GDM1 (cell line): ENCODE data around the gene TRABD.
"Not testable (repeated sequence)": the region's sequence is repeated elsewhere in the genome, so short reads cannot be mapped to it uniquely, and the experiment has no call there.

ENCODE experiments used
- DNase-seq: peaks from one replicate; lab custom pipeline; 2025; lab: John Stamatoyannopoulos, UW

The TRABD gene

DNA sequence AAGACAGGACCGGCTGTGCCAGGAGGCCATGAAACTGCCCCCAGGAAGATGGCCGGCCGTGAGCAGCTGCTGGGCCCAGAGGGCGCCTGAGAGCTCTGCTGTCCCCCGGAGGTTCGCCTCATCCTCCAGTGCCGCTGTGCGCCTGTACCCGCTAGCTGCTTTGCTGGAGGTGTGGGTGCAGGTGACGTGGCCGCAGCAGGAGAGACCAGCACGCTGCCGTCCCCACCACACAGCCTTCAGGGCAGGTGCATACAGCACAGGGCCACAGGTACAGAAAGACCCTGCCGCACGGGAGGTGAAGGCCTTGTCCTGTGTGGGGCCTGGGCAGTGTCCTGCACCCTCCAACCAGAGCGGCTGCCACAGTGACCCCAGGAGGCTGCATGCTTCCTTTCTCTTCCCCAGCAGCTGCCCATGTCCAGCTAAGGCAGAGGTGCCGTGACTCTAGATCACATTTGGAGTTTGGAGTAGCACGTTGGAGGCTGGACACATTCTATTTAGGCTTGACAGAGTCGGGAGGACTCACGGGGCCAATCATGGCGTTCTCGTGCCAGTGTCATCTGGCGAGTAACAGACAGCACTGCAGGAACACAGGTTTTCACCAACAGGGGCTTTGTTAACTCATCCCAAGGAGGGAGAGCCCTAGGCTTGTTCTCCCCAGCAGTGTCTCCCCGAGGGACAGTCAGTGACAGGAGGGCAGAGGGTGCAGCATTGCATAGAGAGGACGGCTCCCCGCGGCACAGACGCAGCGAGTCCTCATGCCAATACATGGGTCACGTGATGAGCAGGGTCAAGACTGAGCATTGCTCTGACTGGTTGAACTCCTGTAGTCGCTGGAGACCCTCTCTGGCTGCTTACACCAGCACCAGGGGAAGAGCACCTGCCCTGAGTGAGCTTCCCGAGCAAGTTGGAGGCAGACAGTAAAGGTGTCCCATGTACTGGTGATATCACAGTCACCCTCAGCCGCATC is 33.9 kb upstream of the TRABD start:
- DNase-seq = no peak

DNA sequence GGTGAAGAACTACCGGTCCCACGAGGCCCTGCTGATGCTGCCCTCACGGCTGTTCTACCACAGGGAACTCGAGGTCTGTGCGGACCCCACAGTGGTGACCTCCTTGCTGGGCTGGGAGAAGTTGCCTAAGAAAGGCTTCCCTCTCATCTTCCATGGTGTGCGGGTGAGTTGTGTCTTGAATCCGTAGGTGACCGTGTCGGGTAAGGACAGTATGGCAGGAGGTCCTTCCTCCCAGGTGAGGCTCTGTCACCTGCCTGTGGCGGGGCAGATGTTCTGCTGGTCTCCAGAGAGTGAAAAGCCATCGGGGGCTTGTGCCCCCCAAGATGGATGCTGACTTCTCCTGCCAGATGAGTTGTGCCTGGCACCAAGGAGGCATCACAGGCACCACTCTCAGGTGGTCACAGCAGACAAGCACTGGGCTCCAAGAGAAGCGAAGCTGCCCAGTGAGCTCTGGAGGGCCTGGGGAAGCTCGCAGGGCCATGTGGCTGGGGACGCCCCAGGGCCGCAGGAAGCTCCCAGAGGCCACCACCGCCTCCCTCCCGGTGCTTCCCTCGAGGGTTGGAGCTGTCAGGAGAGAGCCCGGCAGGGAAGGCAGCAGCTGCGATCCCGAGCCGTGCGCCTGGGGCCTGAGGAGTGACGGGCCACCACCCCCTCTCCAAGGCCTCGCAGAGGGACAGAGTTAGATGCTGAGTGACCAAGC is 32.5 kb upstream of the TRABD start:
- no peak for DNase-seq

DNA sequence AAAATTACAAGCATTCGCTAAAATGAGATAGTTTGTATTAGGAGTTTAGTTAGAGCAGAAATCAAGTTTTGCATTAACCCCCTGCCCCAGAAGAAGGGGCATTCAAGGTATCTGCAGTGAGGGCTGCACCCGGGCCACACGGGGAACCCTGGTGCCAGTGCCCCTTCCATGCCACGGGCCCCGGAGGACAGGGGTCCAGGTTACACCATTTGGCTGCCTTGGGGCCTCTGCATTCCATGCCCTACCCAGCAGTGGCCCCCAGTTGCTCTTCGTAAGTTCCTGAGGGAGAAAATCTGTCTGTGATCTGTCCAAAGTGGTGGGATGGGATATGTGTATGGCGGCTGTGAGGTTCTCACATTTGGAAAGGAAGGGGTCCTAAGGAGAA is 32.0 kb upstream of the TRABD start:
- no peak for DNase-seq

DNA sequence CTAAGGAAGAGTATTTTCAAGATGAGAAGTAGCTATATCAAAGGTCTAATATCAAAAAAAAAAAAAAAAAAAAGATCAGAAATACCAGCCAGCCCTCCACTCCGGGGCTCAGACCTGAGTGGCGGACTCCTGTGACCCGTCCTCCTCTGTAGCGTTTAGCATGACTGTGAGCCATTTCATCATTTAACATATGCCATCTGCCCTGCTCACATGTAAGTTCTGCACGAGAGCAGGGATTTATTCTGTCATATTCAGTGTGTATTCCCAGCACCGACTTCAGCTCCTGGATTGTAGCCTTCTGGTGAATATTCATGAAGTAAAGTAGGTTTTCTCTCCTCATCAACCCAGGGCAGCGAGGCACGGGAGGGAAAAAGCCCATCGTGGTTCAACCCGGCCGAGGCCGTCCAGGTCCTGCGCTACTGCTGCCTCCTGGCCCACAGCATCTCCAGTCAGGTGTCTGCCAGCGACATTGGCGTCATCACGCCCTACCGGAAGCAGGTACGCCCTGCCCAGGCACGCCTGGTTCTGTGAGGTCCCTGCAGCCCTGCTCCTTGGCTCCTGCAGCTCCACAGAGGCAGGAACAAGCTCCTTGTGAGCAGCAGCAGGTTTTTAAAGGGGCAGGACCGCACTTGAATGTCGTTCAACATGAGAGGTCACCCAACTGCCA is 27.9 kb upstream of the TRABD start:
- no peak for DNase-seq

DNA sequence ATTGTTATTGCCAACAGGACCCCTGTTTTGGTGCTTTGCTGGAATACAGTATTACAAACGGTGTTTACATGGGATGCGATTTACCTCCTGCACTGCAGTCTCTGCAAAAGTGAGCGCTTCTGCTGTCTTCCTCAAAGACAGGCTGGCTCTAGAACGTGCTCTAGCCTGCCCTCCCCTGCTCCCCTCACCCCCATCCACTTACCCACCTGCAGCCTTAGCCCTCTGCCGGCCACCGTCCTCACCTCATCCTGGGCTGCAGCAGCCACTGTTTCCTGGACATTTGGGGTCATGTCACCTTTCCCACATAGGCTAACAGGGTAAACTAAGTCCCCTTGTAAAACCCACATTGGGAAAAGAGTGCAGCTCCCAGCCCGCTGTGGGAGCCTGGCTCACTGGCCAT is 24.8 kb upstream of the TRABD start:
- DNase-seq = no peak

DNA sequence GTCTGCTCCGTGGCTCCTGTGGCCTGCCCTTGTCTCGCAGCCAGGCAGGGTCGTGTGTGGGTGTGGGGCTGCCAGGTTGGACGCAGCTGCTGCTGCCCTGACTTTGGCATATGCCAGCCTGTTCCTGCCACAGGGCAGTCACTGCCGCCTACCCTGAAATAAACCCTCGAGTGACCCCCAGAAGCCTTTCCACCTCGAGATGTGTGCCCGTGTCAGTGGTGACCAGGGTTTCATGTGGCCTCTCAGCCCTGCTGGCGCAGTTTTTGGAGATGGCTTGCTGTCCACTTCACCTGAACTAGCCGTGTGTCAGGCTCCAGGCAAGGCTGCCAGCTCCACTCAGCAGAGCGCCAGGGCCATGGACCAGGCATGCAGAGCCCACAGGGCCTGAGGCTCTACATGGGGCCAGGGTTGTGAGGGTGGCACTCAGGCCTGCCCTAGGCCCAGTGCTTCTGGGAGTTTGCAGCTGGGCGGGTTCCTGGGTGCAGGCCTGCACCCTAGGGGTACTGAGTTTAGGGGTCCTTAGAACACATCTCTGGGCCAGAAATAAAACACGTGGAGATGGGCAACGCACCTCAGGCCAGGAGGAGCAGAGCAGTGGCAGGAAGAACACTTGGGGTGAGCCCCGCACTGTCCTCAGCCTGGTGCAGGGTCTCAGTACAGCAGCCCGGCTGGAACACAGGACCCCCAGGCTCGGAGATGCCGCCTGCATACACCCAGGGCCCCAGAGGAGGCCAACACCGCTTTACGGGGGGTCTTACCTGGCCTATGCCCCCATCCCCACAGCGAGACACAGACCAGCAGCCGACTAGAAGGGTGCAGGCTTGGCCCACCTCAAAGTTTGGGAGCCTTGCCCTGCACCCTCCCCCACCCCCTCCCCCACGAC is 24.0 kb upstream of the TRABD start:
- no peak for DNase-seq

DNA sequence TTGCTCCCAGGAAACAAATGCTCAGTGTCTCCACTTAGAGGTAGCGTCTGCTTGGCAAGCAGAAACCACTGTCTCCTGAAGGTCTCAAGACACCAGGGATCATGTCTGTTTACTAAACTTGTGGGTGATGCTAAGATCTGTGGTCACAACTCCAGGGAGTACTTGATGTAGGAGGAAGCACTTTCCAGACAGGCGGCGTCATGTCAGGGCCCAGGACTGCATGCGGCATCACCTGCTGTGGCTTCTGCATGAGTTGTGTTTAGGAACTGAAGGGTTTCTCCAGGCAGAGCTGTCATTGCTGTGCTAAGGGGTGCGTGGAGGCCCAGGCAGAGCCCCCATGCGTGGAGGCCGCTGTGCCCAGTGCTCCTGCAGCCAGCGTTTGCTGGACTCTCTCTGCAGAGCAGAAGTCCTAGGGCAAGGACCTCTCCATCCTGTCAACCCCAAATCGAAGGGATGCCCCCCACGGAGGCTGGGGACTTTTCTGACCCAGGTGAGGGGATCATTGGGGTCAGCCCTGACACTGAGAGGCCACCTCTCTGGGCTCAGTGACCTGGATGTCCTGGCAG is 23.2 kb upstream of the TRABD start:
- DNase-seq = no peak

DNA sequence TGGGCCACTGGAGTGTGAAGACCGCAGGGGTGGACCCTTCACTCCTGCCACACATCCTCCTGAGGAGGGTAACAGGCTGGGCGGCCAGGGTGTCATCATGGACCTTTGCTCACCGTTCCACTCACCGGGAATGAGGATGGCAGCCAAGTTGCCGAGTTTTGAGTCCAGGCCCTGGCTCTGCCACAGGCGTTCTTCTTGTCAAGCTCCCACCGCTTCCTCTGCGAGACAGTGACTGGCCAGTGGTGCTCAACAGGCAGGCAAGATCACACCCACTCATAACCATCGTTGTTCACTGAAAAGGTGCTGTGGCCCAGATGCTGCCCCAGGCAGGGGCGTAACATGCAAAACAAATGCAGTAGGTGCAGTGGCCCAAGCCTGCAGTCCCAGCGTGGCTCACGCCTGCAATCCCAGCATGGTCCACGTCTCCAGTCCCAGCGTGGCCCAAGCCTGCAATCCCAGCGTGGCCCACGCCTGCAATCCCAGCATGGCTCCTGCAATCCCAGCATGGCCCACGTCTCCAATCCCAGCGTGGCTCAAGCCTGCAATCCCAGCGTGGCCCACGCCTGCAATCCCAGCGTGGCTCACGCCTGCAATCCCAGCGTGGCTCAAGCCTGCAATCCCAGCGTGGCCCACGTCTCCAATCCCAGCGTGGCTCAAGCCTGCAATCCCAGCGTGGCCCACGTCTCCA is 20.1 kb upstream of the TRABD start:
- DNase-seq = no peak

DNA sequence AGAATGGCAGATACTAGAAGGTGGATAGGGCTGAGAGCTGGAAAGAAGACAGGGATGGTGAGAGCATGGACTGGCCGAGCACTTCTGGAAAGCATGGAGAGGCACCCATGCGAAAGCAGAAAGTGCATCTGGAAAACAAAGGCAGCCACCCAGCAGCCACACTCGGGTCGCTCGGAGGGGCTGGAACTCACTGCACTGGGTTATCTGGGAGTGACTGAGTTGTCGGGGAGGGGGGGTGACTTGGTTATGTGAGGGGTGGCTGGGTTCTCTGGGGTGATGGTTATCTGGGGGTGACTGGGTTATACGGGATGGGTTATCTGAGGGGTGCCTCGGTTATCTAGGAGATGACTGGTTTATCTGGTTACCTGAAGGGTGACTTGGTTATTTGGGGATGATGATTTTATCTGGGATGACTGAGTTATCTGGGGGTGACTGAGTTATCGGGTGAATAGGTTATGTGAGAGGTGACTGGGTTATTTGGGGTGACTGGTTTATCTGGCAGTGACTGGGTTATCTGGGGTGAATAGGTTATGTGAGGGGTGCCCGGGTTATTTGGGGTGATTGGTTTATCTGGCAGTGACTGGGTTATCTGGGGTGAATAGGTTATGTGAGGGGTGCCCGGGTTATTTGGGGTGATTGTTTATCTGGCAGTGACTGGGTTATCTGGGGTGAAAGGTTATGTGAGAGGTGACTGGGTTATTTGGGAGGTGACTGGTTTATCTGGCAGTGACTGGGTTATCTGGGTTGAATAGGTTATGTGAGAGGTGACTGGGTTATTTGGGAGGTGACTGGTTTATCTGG is 17.8 kb upstream of the TRABD start:
- DNase-seq = no peak

DNA sequence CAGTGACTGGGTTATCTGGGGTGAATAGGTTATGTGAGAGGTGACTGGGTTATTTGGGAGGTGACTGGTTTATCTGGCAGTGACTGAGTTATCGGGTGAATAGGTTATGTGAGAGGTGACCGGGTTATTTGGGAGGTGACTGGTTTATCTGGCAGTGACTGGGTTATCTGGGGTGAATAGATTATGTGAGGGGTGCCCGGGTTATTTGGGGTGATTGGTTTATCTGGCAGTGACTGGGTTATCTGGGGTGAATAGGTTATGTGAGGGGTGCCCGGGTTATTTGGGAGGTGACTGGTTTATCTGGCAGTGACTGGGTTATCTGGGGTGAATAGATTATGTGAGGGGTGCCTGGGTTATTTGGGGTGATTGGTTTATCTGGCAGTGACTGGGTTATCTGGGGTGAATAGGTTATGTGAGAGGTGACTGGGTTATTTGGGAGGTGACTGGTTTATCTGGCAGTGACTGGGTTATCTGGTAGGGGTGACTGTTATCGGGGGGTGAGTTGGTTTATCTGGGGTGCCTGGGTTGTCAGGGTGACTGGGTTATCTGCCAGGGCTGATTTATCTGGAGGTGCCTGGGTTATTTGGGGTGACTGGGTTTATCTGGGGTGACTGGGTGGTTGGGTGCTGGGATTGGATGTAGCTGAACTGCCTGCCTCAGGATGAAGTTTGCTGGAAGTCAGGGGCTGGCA is 17.1 kb upstream of the TRABD start:
- not testable (repeated sequence) for DNase-seq

DNA sequence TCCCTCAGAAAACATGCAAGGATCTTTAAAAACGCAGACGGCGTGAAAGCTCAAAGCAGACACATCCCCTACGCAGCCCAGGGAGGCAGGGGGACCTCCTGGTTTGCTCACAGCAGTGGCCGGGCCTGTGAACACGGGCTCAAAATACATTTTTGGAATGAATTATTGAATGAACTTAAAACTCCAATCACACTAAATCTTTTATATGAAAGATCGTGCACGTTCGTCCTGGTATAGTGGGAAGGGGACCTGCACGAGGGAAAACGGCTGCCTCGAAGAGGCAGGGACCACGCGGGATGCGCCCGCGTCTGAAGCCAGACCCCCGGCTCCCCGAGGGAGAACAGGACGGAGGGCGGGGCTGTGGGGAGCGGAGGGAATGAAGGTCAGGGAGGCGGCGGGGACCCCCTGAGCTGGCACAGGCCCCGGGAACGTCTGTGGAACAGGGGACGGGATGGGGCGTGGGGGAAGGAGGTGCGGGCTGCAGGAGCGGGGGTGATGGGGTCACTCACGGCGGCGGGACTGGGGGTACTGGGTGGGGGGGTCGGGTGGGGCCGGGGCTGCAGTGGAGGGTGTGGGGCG is 16.4 kb upstream of the TRABD start:
- DNase-seq = no peak

DNA sequence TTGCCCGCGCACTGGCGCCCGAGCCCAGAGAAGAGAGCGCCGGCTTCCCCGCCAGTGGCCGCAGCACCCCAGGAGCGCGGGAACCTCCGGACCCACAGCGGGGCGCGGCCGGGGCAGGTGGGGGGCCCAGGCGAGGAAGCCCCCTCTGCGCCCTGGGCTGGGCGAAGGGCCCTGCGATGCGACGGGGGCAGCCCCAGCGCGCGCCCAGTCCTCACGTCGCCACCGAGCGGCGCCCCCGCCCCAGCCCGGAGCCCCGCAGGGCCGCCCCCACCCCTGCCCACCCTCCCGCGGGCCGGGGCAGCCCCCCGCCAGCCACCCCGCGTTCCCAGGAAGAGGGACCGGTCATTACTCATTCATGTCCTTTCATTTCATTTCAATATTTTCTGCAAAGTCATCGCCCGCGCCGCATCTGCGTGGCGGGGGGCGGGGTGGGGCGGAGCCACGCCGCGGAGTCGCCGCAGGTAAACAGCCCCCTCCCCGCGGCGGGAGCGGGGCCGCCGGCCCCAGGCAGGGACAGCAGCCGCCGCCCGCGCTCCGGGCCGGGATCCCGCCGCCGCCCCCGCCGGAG is 15.9 kb upstream of the TRABD start:
- no peak for DNase-seq

DNA sequence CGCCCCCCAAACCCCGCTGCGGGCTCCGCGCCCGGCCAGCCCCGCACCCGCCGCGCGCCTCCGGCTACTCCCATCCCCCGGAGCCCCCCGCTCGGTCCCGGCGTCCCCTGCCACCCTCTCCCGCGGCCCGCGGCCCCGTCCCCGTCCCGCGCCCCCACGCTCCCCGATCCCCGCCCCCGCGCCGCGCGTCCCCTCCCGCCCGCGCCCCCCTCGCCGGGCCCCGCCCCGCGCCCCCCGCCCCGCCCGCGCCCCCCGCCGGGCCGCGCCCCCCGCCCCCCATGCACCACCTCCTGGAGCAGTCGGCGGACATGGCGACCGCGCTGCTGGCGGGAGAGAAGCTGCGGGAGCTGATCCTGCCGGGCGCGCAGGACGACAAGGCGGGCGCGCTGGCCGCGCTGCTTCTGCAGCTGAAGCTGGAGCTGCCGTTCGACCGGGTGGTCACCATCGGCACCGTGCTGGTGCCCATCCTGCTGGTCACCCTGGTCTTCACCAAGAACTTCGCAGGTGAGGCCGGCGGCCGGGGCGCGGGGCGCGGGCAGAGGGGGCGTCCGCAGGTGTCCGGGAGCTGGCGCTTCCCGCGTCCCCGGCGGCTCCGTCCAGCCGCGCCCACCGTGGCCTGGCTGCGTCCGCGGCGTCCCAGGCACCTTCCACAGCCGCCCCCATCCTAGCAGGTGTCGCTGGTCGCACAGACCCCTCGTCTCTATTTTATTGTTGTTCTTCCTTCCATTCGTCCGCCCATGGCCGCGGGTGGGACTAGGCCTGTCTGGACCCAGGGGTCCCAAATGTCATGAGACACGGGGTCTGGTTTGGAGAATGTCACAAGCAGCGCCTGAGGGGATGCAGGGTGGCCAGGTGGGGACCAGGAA is 15.0 kb upstream of the TRABD start, which contains the start of gene PANX2:
Gene PANX2 (plus strand): TSS at position 279 of the 866 bp plus-strand sequence. CDS start 0 bp downstream, at position 279.
- DNase-seq = no peak

DNA sequence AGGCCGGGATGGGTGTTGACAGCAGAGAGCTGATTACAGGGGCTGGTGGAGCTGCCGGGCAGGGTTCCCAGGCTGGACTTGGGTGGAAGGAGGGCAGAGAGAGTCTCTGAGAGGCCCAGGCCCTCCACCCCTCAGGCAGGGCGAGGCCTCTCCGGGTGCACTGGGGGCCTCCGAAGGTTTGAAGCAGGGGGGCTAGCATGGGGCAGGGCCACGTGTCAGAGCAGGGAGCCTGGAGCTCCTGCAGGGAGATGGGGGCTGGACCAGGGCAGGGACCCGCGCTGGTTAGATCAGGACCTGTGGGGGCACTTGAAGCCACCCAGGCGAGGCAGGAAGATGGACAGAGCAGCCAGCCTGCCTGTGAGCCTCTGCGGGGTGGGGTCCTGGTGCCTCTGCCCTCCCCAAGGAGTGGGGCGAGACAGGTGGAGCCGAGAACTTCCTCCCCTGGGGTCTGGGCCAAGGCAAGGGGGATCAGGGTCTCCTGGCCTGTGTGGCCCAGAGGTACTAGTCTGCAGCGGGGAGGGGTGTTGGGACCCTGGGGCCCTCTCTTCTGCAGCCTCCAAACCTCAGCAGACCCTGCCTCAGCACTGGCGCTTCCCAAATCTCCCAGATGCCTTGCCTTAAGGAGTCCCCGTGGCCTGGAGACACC is 14.3 kb upstream of the TRABD start:
- DNase-seq = no peak

DNA sequence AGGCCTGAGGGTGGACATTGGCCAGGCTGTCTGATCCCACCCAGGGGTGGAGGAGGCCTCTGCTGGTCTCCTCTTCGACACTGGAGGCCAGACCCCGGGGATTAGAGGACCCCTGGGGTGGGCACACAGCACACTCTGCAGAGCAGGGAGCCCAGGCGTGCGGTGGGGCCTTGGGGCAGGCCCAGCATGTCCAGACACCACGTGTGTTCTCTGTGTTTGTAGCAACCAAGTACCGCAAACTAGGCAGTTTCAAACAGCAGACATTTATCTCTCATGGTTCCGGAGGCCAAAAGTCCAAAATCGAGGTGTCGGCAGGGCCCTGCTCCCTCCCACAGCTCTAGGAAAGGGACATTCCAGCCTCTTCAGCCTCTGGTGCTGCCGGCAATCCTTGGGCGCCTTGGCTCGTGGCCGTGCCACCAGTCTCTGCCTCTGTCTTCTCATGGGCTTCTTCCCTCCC is 13.7 kb upstream of the TRABD start:
- no peak for DNase-seq

DNA sequence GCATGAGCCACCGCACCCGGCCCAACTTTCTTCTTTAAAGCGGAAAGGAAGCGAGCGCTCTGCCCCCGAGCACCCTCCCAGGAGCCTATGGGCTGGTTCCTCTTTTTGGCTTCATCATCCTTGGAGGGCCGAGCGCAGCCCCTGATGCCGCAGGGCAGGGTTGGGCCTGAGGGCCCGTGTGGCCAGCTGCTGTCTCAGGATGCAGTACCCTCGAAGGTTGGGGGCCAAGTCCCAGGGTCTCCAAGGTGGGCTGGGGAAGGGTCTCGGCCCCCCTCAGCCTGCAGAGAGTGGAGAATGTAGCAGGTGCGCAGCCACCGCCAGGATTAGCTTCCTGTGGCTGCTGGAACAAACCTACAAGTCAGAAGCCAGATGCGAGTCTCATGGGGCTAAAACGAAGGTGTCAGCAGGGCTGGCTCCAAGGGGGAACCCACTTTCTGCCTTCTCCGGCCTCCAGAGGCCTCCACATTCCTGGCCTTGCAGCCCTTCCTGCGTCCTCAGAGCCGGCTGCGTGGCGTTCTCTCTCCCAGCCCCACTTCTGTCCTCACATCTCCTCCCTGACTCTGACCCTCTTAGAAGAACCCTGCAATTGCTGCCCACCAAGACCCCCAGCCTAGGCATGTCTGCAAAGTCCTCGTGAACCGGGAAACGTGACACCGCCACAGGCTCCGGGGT is 12.3 kb upstream of the TRABD start:
- no peak for DNase-seq
